HL-60 (cell line): Measurements from ENCODE around the gene HIGD2B.
"Not testable (repeated sequence)": the region's sequence is repeated elsewhere in the genome, so short reads cannot be mapped to it uniquely, and the experiment has no call there.

Experiments used
- DNase-seq, 2 experiments: peaks; one replicate each; pipeline ENCODE4 v3.0.0-alpha.2; 2010 to 2020; ENCODE audit warnings: low read depth in 1 of 2, low spot score in 1 of 2
- H3K27ac ChIP-seq: fragments of 250-450 bp; sonication (Bioruptor Pico); replicated peaks from 2 replicates; pipeline ENCODE4 v1.5.1; 2020; ENCODE audit warnings: mild to moderate bottlenecking, moderate library complexity
- H3K27me3 ChIP-seq: fragments of 250-450 bp; sonication (Bioruptor Pico); 2 replicates; pipeline ENCODE4 v1.5.1; 2021; ENCODE audit warnings: mild to moderate bottlenecking, moderate library complexity; ENCODE audit not compliant: insufficient read depth, poor library complexity, severe bottlenecking
- H3K4me3 ChIP-seq: replicated peaks from 2 replicates; pipeline ENCODE4 v1.5.1; 2011; ENCODE audit warnings: mild to moderate bottlenecking, control low read depth, low read length; ENCODE audit not compliant: insufficient read depth
- GABPA ChIP-seq: IDR thresholded peaks from 2 replicates; pipeline ENCODE4 v1.6.1; 2012; ENCODE audit warnings: low read depth
- POLR2AphosphoS5 ChIP-seq: IDR thresholded peaks from 2 replicates; pipeline ENCODE4 v1.6.1; 2012; ENCODE audit warnings: low read depth
- REST ChIP-seq: IDR thresholded peaks from 2 replicates; pipeline ENCODE4 v1.6.1; 2012; ENCODE audit warnings: low read depth; ENCODE audit not compliant: insufficient replicate concordance
- SPI1 ChIP-seq: IDR thresholded peaks from 2 replicates; pipeline ENCODE4 v1.6.1; 2012; ENCODE audit warnings: low read depth, mild to moderate bottlenecking, borderline replicate concordance
- TF ChIP-seq, protein P1 (sequence below): IDR thresholded peaks from one replicate; pipeline ENCODE4 v1.5.1; 2011; ENCODE audit warnings: low read length, control low read depth, inconsistent platforms; ENCODE audit not compliant: insufficient read depth

Gene HIGD2B

DNA sequence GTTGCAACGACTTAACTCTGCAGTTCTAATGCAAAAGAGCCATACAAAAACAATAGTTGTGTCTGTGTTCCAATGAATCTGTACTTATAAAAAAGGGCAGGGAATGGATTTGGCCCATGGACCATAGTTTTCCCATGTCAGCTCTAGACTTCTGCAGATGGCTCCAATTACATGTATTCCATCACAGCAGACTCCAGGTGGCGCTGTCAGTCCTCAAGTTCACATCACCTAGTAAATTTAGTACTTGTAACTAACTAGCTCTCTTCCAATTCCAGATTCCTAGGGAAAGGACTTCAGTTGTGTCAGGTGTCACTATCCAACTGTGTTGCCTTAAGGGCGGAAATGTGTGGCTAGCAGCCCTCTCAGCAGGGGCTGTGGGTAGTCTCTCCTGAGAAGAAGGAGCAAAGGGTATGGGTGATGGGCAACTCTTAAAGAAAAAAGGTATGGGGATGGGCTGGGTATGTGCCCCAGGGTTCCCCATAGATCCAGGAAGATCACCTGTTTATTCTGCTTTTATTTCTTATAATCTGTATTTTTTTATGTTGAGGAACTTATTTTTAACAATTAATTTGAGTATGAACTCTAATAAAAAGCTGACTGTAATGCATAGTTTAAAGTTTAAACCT lies 36.2 kb upstream of the HIGD2B start:
- Histone ChIP-seq H3K27me3 (no peaks in the 10 kb centered on the region), H3K27ac (no peak overlapping the region), H3K4me3 (no peak overlapping the region)
- peak; percentile 28 to 58 for DNase-seq
- TF ChIP-seq, protein P1, sequence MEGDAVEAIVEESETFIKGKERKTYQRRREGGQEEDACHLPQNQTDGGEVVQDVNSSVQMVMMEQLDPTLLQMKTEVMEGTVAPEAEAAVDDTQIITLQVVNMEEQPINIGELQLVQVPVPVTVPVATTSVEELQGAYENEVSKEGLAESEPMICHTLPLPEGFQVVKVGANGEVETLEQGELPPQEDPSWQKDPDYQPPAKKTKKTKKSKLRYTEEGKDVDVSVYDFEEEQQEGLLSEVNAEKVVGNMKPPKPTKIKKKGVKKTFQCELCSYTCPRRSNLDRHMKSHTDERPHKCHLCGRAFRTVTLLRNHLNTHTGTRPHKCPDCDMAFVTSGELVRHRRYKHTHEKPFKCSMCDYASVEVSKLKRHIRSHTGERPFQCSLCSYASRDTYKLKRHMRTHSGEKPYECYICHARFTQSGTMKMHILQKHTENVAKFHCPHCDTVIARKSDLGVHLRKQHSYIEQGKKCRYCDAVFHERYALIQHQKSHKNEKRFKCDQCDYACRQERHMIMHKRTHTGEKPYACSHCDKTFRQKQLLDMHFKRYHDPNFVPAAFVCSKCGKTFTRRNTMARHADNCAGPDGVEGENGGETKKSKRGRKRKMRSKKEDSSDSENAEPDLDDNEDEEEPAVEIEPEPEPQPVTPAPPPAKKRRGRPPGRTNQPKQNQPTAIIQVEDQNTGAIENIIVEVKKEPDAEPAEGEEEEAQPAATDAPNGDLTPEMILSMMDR: peak; percentile 46
- TF ChIP-seq REST: no peak

GRCh38 chr15:72708551-72709303 lies 22.7 kb upstream of the HIGD2B start:
- not testable (repeated sequence) for H3K27me3 ChIP-seq, H3K4me3 ChIP-seq, H3K27ac ChIP-seq
- DNase-seq: peak in 1 of 2 experiments; percentile 2

- no peak for TF ChIP-seq REST
- TF ChIP-seq GABPA: no peak
- TF ChIP-seq SPI1: no peak
- no peak for TF ChIP-seq POLR2AphosphoS5
- TF ChIP-seq, protein P1: no peak
- no peak for DNase-seq
Observed at GRCh38 chr15:72706266-72706665, 20.3 kb upstream of the HIGD2B start.

GRCh38 chr15:72700076-72700475 lies 14.1 kb upstream of the HIGD2B start:
- H3K27me3 ChIP-seq: no peaks in the 10 kb centered on the region
- no peak overlapping the region for H3K4me3 ChIP-seq
- DNase-seq: no peak
- H3K27ac ChIP-seq: no peak overlapping the region
- TF ChIP-seq POLR2AphosphoS5 (no peak), SPI1 (no peak), REST (no peak), GABPA (no peak)
- TF ChIP-seq, protein P1: no peak

More at GRCh38 chr15:72706266-72706665, 20.3 kb upstream of the HIGD2B start:
- Histone ChIP-seq H3K27me3 (no peaks in the 10 kb centered on the region), H3K27ac (no peak overlapping the region), H3K4me3 (no peak overlapping the region)
